Stimulated activated naive CD8-positive, alpha-beta T cell treated with anti-CD3 and anti-CD28 coated beads, Interleukin-15, Interleukin-2, amounts not matched to agents 100 U/mL and 50 U/mL, for 24 hours (primary cell): ENCODE data around the gene TTC13.

ENCODE experiments used
- ATAC-seq: fragments of 150-1000 bp; cut with Tn5 transposase; one replicate; pipeline ENCODE4 v1.10.0; 2021
- DNase-seq: peaks from one replicate; pipeline ENCODE4 v3.0.0; 2021

TTC13 gene

GRCh38 chr1:230868736-230869385, 109.8 kb downstream of the TTC13 start:
- DNase-seq: no peak
- peak; percentile 42 for ATAC-seq

- ATAC-seq (peak; percentile 94), DNase-seq (peak; percentile 82)
These were observed 110.5 kb downstream of the TTC13 start, which contains the start of gene C1orf198 for GRCh38 chr1:230867903-230868735. Gene C1orf198, minus strand, starts transcription at chr1:230868521. Its CDS starts 9 bp downstream, at chr1:230868512.

- ATAC-seq: no peak
These were observed 111.4 kb downstream of the TTC13 start for GRCh38 chr1:230867101-230867902.

GRCh38 chr1:230866171-230867070, 112.2 kb downstream of the TTC13 start:
- DNase-seq (no peak), ATAC-seq (no peak)

More at GRCh38 chr1:230867101-230867902, 111.4 kb downstream of the TTC13 start:
- no peak for DNase-seq

- DNase-seq (no peak), ATAC-seq (no peak)
These were observed 113.4 kb downstream of the TTC13 start for GRCh38 chr1:230865062-230865817.

- no peak for ATAC-seq
- DNase-seq: no peak
These were observed 114.2 kb downstream of the TTC13 start for GRCh38 chr1:230864441-230864840.

GRCh38 chr1:230863449-230863848, 115.2 kb downstream of the TTC13 start:
- no peak for DNase-seq

GRCh38 chr1:230861970-230862595, 116.6 kb downstream of the TTC13 start:
- no peak for DNase-seq

More at GRCh38 chr1:230863449-230863848, 115.2 kb downstream of the TTC13 start:
- ATAC-seq: no peak

GRCh38 chr1:230861489-230861888, 117.2 kb downstream of the TTC13 start:
- no peak for ATAC-seq

More at GRCh38 chr1:230861970-230862595, 116.6 kb downstream of the TTC13 start:
- ATAC-seq: no peak

GRCh38 chr1:230860617-230861384, 117.9 kb downstream of the TTC13 start:
- no peak for ATAC-seq
- no peak for DNase-seq

More at GRCh38 chr1:230861489-230861888, 117.2 kb downstream of the TTC13 start:
- no peak for DNase-seq

- DNase-seq (no peak), ATAC-seq (no peak)
These were observed 119.5 kb downstream of the TTC13 start for GRCh38 chr1:230858918-230859729.

GRCh38 chr1:230858236-230858820, 120.3 kb downstream of the TTC13 start:
- DNase-seq: no peak
- ATAC-seq: no peak

- ATAC-seq (no peak), DNase-seq (no peak)
These were observed 120.8 kb downstream of the TTC13 start for GRCh38 chr1:230857822-230858221.

- ATAC-seq (no peak), DNase-seq (no peak)
These were observed 121.6 kb downstream of the TTC13 start for GRCh38 chr1:230857077-230857476.
